GM23248 (cell line): ENCODE results near the gene MS4A10.

ENCODE experiments used
- EZH2 ChIP-seq: fragments of 200-600 bp; sonication (generic); IDR thresholded peaks from 2 replicates; pipeline ENCODE4 v1.6.1; 2018; ENCODE audit warnings: antibody characterized with exemption, mild to moderate bottlenecking; ENCODE audit not compliant: insufficient read depth, poor library complexity, severe bottlenecking
- EZH2phosphoT487 ChIP-seq: fragments of 200-600 bp; sonication (generic); IDR thresholded peaks from 2 replicates; pipeline ENCODE4 v1.6.1; 2018; ENCODE audit warnings: antibody characterized with exemption, moderate library complexity, mild to moderate bottlenecking, low read depth; ENCODE audit not compliant: insufficient read depth

- TF ChIP-seq EZH2 (no peak), EZH2phosphoT487 (no peak)
These were observed 5.6 kb downstream of the MS4A10 start for GRCh38 chr11:60790726-60791125.
